Measurements from ENCODE around the gene ARHGEF6. TPM values are rescaled to one million over a fixed set of nuclear protein-coding genes. Genes with fewer than 3 reads are reported as not detected.

ARHGEF6 gene
- total and polyA plus RNA-seq, 7 donors, result 11.4 to 70.5 (median 25.4) TPM

GRCh38 chrX:136647677-136648360, 132.9 kb downstream of the ARHGEF6 start, which contains the start of gene CD40LG:
Gene CD40LG, plus strand, starts transcription at chrX:136648158. Its CDS starts 91 bp downstream, at chrX:136648249.
- WGBS, 3 donors, result 81 to 93% (median 88%) methylated on average over 10 of the region's 10 CpGs
- Histone ChIP-seq H3K27ac (no peak within 1 kb of the TSS), H3K4me3 (no peak within 1 kb of the TSS), H3K4me1 (no peaks in the 10 kb centered on the region), H3K27me3 (ENCODE audit: insufficient read depth in 3 of 3, low read length in 2 of 3) (peaks cover 0 to 2% (median 0%) of the 10 kb centered on the region in 3 donors), H3K9me3 (no peaks in the 10 kb centered on the region), H3K36me3 (ENCODE audit: insufficient read depth in 1 of 2, low read depth in 1 of 2) (no peaks in the 10 kb centered on the region)
- DNase-seq, result no peak
- intact Hi-C loops (cut with DNase I), result no loop called here
- no peak for ATAC-seq
- no peak for TF ChIP-seq CTCF (IDR thresholded peaks at IDR 0.05)

- WGBS, 3 donors, result 55 to 83% (median 83%) methylated on average over 5 of the region's 5 CpGs
- no peak overlapping the region for H3K27ac ChIP-seq
- ATAC-seq, result no peak
Measured at GRCh38 chrX:136646602-136647239, 134.0 kb downstream of the ARHGEF6 start.

GRCh38 chrX:136643243-136643642, 137.5 kb downstream of the ARHGEF6 start:
- Histone ChIP-seq H3K4me3 (no peak overlapping the region), H3K4me1 (no peaks in the 10 kb centered on the region), H3K36me3 (ENCODE audit: insufficient read depth in 1 of 2, low read depth in 1 of 2) (no peaks in the 10 kb centered on the region), H3K27me3 (ENCODE audit: insufficient read depth in 3 of 3, low read length in 2 of 3) (no peaks in the 10 kb centered on the region), H3K27ac (no peak overlapping the region), H3K9me3 (no peaks in the 10 kb centered on the region)
- TF ChIP-seq CTCF (IDR thresholded peaks at IDR 0.05), result no peak
- DNase-seq, result no peak
- intact Hi-C loops (cut with DNase I), result no loop called here
- 58 to 87% (median 79%) methylated on average over 1 of the region's 1 CpG for WGBS, 3 donors
- no peak for ATAC-seq

More at GRCh38 chrX:136646602-136647239, 134.0 kb downstream of the ARHGEF6 start:
- Histone ChIP-seq H3K4me3 (no peak overlapping the region), H3K9me3 (no peaks in the 10 kb centered on the region), H3K36me3 (ENCODE audit: insufficient read depth in 1 of 2, low read depth in 1 of 2) (no peaks in the 10 kb centered on the region), H3K27me3 (ENCODE audit: insufficient read depth in 3 of 3, low read length in 2 of 3) (no peaks in the 10 kb centered on the region), H3K4me1 (no peaks in the 10 kb centered on the region)
- TF ChIP-seq CTCF (IDR thresholded peaks at IDR 0.05), result no peak
- no peak for DNase-seq
- intact Hi-C loops (cut with DNase I), result no loop called here

- ATAC-seq (no peak), DNase-seq (no peak)
- Histone ChIP-seq H3K27me3 (ENCODE audit: insufficient read depth in 3 of 3, low read length in 2 of 3) (peaks cover 0 to 5% (median 0%) of the 10 kb centered on the region in 3 donors), H3K36me3 (ENCODE audit: insufficient read depth in 1 of 2, low read depth in 1 of 2) (no peaks in the 10 kb centered on the region), H3K9me3 (no peaks in the 10 kb centered on the region), H3K4me1 (no peaks in the 10 kb centered on the region), H3K27ac (no peak overlapping the region), H3K4me3 (no peak overlapping the region)
- TF ChIP-seq CTCF (IDR thresholded peaks at IDR 0.05), result no peak
- WGBS, 3 donors, result 65 to 83% (median 78%) methylated on average over 8 of the region's 8 CpGs
- intact Hi-C loops (cut with DNase I), result no loop called here
Measured at GRCh38 chrX:136639506-136640176, 141.1 kb downstream of the ARHGEF6 start.

Measured in psoas muscle (tissue), 8 donors.